Measurements from ENCODE around the gene SPNS3.

GRCh38 chr17:4483012-4483840, 49.5 kb downstream of the SPNS3 start:
- no peak for TF ChIP-seq CTCF (conservative IDR thresholded peaks at IDR 0.05)
- TF ChIP-seq EZH2 (IDR thresholded peaks at IDR 0.05; ENCODE audit: low read depth) = no peak
